ENCODE data around the gene LEO1.

Gene LEO1

GRCh38 chr15:51971375-51972133, at the start of gene LEO1:
Gene LEO1 (minus strand): TSS chr15:51971778. CDS start chr15:51971745, 33 bp downstream.
- TF ChIP-seq CTCF (IDR thresholded peaks at IDR 0.05; ENCODE audit: low read depth, low read length): peak; percentile 41
- no peaks in the 10 kb centered on the region for H3K27me3 ChIP-seq (ENCODE audit: insufficient read depth, low read depth, severe bottlenecking)
- H3K27ac ChIP-seq: peak within 1 kb of the TSS; percentile 89
- peaks cover 3% of the 10 kb centered on the region; the same call in 1 of the 2 replicates for H3K36me3 ChIP-seq
- peaks cover 7% of the 10 kb centered on the region for H3K9me3 ChIP-seq (ENCODE audit: severe bottlenecking)
- DNase-seq: peak; percentile 94
- peak within 1 kb of the TSS; percentile 85 for H3K4me3 ChIP-seq (ENCODE audit: low read depth, low read length)

- no peak for DNase-seq
- Histone ChIP-seq H3K4me3 (ENCODE audit: low read depth, low read length) (no peak overlapping the region), H3K9me3 (ENCODE audit: severe bottlenecking) (no peaks in the 10 kb centered on the region), H3K27me3 (ENCODE audit: insufficient read depth, low read depth, severe bottlenecking) (no peaks in the 10 kb centered on the region), H3K27ac (no peak overlapping the region), H3K36me3 (no peaks in the 10 kb centered on the region; the same call in none of the 2 replicates)
- no peak for TF ChIP-seq CTCF (IDR thresholded peaks at IDR 0.05; ENCODE audit: low read depth, low read length)
These were observed 49.6 kb upstream of the LEO1 start for GRCh38 chr15:52021128-52021671.

GRCh38 chr15:52020221-52021085, 48.9 kb upstream of the LEO1 start:
- H3K9me3 ChIP-seq (ENCODE audit: severe bottlenecking): no peaks in the 10 kb centered on the region
- H3K36me3 ChIP-seq: no peaks in the 10 kb centered on the region; the same call in none of the 2 replicates
- peak overlapping the region; percentile 86 for H3K27ac ChIP-seq
- no peak for TF ChIP-seq CTCF (IDR thresholded peaks at IDR 0.05; ENCODE audit: low read depth, low read length)
- no peak for DNase-seq
- no peaks in the 10 kb centered on the region for H3K27me3 ChIP-seq (ENCODE audit: insufficient read depth, low read depth, severe bottlenecking)
- peak overlapping the region; percentile 97 for H3K4me3 ChIP-seq (ENCODE audit: low read depth, low read length)

- peak; percentile 67 for DNase-seq
- H3K36me3 ChIP-seq: no peaks in the 10 kb centered on the region; the same call in none of the 2 replicates
- H3K4me3 ChIP-seq (ENCODE audit: low read depth, low read length): peak overlapping the region; percentile 97
- H3K27me3 ChIP-seq (ENCODE audit: insufficient read depth, low read depth, severe bottlenecking): no peaks in the 10 kb centered on the region
- no peaks in the 10 kb centered on the region for H3K9me3 ChIP-seq (ENCODE audit: severe bottlenecking)
- peak overlapping the region; percentile 90 for H3K27ac ChIP-seq
- no peak for TF ChIP-seq CTCF (IDR thresholded peaks at IDR 0.05; ENCODE audit: low read depth, low read length)
These were observed 48.0 kb upstream of the LEO1 start for GRCh38 chr15:52019394-52020220.

- H3K27ac ChIP-seq: peak within 1 kb of the TSS; percentile 90
- no peaks in the 10 kb centered on the region for H3K27me3 ChIP-seq (ENCODE audit: insufficient read depth, low read depth, severe bottlenecking)
- peak within 1 kb of the TSS; percentile 97 for H3K4me3 ChIP-seq (ENCODE audit: low read depth, low read length)
- no peak for TF ChIP-seq CTCF (IDR thresholded peaks at IDR 0.05; ENCODE audit: low read depth, low read length)
- H3K9me3 ChIP-seq (ENCODE audit: severe bottlenecking): no peaks in the 10 kb centered on the region
- DNase-seq: peak; percentile 90
- H3K36me3 ChIP-seq: no peaks in the 10 kb centered on the region; the same call in none of the 2 replicates
These were observed 47.3 kb upstream of the LEO1 start, which contains the start of gene MAPK6 for GRCh38 chr15:52018693-52019393. Gene MAPK6 (plus strand): TSS chr15:52019219. CDS start chr15:52046461, 27,242 bp downstream.
